Posterior vena cava (tissue), 2 donors: ENCODE results near the gene DNAI1. TPM values are rescaled to one million over a fixed set of nuclear protein-coding genes. Genes with fewer than 3 reads are reported as not detected.
"Not testable (repeated sequence)": the region's sequence is repeated elsewhere in the genome, so short reads cannot be mapped to it uniquely, and the experiment has no call there.

Experiments used
- DNase-seq: peaks from one replicate; pipeline ENCODE4 v3.0.0-alpha.2; 2020; ENCODE audit warnings: low spot score
- intact Hi-C, 2 donors: fragments of 100-400 bp; cut with DNase I; formaldehyde crosslinking; loops; one replicate each; pipeline versions ENCODE4 v1.14.1 to v1.14.2; 2022 to 2023
- total RNA-seq, 2 donors: library from RNA; stranded (reverse); fragmentation: NEBNext Ultra II Directional; extraction: Animal tissue kit (Norgen Biotek cat#: 25700); gene quantifications; one replicate each; pipeline ENCODE4 v1.2.1, GENCODE V29; 2021
- donor health status: DM: yes; HTN: yes; CAD: no.
- donor health status: DM: yes; HTN: yes; CAD: no.

The DNAI1 gene
- total RNA-seq, 2 donors from 2014 or later = not detected

- intact Hi-C loops = no loop called here
- DNase-seq = no peak
Measured at GRCh38 chr9:34479431-34479866, 20.8 kb downstream of the DNAI1 start.

GRCh38 chr9:34481620-34482019, 23.0 kb downstream of the DNAI1 start:
- intact Hi-C loops, DNase-seq: not testable (repeated sequence)

GRCh38 chr9:34482746-34483145, 24.1 kb downstream of the DNAI1 start:
- DNase-seq, intact Hi-C loops: not testable (repeated sequence)

GRCh38 chr9:34484678-34485077, 26.1 kb downstream of the DNAI1 start:
- DNase-seq = no peak
- intact Hi-C loops = no loop called here

- intact Hi-C loops = no loop called here
- no peak for DNase-seq
Measured at GRCh38 chr9:34485822-34486221, 27.2 kb downstream of the DNAI1 start.

GRCh38 chr9:34486572-34486971, 28.0 kb downstream of the DNAI1 start:
- intact Hi-C loops = no loop called here
- no peak for DNase-seq

- intact Hi-C loops = loop anchor here in 1 of 2 donors (10.0 kb wide), 1 partner anchor 54 kb away; no protein-coding TSS in a partner anchor
Measured at GRCh38 chr9:34490360-34490759, 31.8 kb downstream of the DNAI1 start.

GRCh38 chr9:34490760-34491159, 32.2 kb downstream of the DNAI1 start:
- intact Hi-C loops = loop anchor here in 1 of 2 donors (10.0 kb wide), 1 partner anchor 54 kb away; no protein-coding TSS in a partner anchor
- no peak for DNase-seq

More at GRCh38 chr9:34490360-34490759, 31.8 kb downstream of the DNAI1 start:
- DNase-seq = no peak

GRCh38 chr9:34491596-34491995, 33.0 kb downstream of the DNAI1 start:
- no peak for DNase-seq
- intact Hi-C loops = loop anchor here in 1 of 2 donors (10.0 kb wide), 1 partner anchor 53 kb away; no protein-coding TSS in a partner anchor

- intact Hi-C loops = loop anchor here in 1 of 2 donors (10.0 kb wide), 1 partner anchor 53 kb away; no protein-coding TSS in a partner anchor
- no peak for DNase-seq
Measured at GRCh38 chr9:34492051-34492450, 33.4 kb downstream of the DNAI1 start.

- DNase-seq = no peak
- intact Hi-C loops = loop anchor here in 1 of 2 donors (10.0 kb wide), 1 partner anchor 51 kb away; no protein-coding TSS in a partner anchor
Measured at GRCh38 chr9:34493972-34494535, 35.4 kb downstream of the DNAI1 start.

GRCh38 chr9:34496149-34496712, 37.6 kb downstream of the DNAI1 start:
- intact Hi-C loops = loop anchor here in 1 of 2 donors (5.0 to 10.0 kb wide), 2 partner anchors 49 to 54 kb away; no protein-coding TSS in a partner anchor
- DNase-seq = peak; percentile 22

GRCh38 chr9:34498553-34498952, 39.9 kb downstream of the DNAI1 start:
- intact Hi-C loops = loop anchor here in 1 of 2 donors (5.0 to 10.0 kb wide), 2 partner anchors 46 to 56 kb away; no protein-coding TSS in a partner anchor

GRCh38 chr9:34499076-34499475, 40.5 kb downstream of the DNAI1 start:
- intact Hi-C loops = loop anchor here in 1 of 2 donors (5.0 to 10.0 kb wide), 2 partner anchors 46 to 57 kb away; no protein-coding TSS in a partner anchor
- no peak for DNase-seq

More at GRCh38 chr9:34498553-34498952, 39.9 kb downstream of the DNAI1 start:
- peak; percentile 6 for DNase-seq

- intact Hi-C loops = loop anchor here (5.0 to 10.0 kb wide), 3 partner anchors 92 to 98 kb away; no protein-coding TSS in a partner anchor
- DNase-seq = no peak
Measured at GRCh38 chr9:34500623-34501267, 42.1 kb downstream of the DNAI1 start.

GRCh38 chr9:34501372-34501771, 42.8 kb downstream of the DNAI1 start:
- DNase-seq = no peak
- intact Hi-C loops = loop anchor here (5.0 to 10.0 kb wide), 3 partner anchors 91 to 99 kb away; no protein-coding TSS in a partner anchor

GRCh38 chr9:34501889-34502425, 43.4 kb downstream of the DNAI1 start:
- DNase-seq = no peak
- intact Hi-C loops = loop anchor here (5.0 to 10.0 kb wide), 3 partner anchors 90 to 100 kb away; no protein-coding TSS in a partner anchor

GRCh38 chr9:34502471-34502870, 43.9 kb downstream of the DNAI1 start:
- no peak for DNase-seq
- intact Hi-C loops = loop anchor here (5.0 to 10.0 kb wide), 3 partner anchors 90 to 100 kb away; no protein-coding TSS in a partner anchor

GRCh38 chr9:34502891-34503290, 44.3 kb downstream of the DNAI1 start:
- DNase-seq = no peak
- intact Hi-C loops = loop anchor here (5.0 to 10.0 kb wide), 3 partner anchors 89 to 101 kb away; no protein-coding TSS in a partner anchor
